HL-60 (cell line): Measurements from ENCODE around the gene SH3YL1.

Experiments used
- CTCF ChIP-seq: IDR thresholded peaks from one replicate; pipeline ENCODE4 v1.5.1; 2011; ENCODE audit warnings: low read length, control low read depth, inconsistent platforms; ENCODE audit not compliant: insufficient read depth
- POLR2AphosphoS5 ChIP-seq: IDR thresholded peaks from 2 replicates; pipeline ENCODE4 v1.6.1; 2012; ENCODE audit warnings: low read depth
- REST ChIP-seq: IDR thresholded peaks from 2 replicates; pipeline ENCODE4 v1.6.1; 2012; ENCODE audit warnings: low read depth; ENCODE audit not compliant: insufficient replicate concordance
- SPI1 ChIP-seq: IDR thresholded peaks from 2 replicates; pipeline ENCODE4 v1.6.1; 2012; ENCODE audit warnings: low read depth, mild to moderate bottlenecking, borderline replicate concordance

- TF ChIP-seq CTCF, result no peak
- no peak for TF ChIP-seq POLR2AphosphoS5
- peak; percentile 45; the same call in 1 of the 2 replicates for TF ChIP-seq SPI1
- TF ChIP-seq REST, result no peak
Measured at GRCh38 chr2:275466-275865, 11.6 kb upstream of the SH3YL1 start.
